Measurements from ENCODE around the gene CMBL. TPM values are rescaled to one million over a fixed set of nuclear protein-coding genes. Genes with fewer than 3 reads are reported as not detected.

The CMBL gene
- total and polyA plus RNA-seq, 2 donors (not counting 1 experiment from before 2014, with no cell fraction given), result not detected

- Mint-ChIP-seq H3K4me1 (no peaks in the 10 kb centered on the region), H3K9me3 (ENCODE audit: insufficient read depth) (no peaks in the 10 kb centered on the region), H3K4me3 (no peak overlapping the region), H3K27ac (no peak overlapping the region), H3K27me3 (peaks cover 13% of the 10 kb centered on the region)
- CTCF ChIA-PET, result no interaction called here
- intact Hi-C loops (cut with micrococcal nuclease), result no loop called here
- Histone ChIP-seq H4K20me1 (ENCODE audit: control insufficient read depth, insufficient read depth, low read length, poor library complexity, severe bottlenecking) (no peaks in the 10 kb centered on the region), H3K27ac (ENCODE audit: low read length in 2 of 2) (no peak overlapping the region), H3K9ac (ENCODE audit: low read length) (no peak overlapping the region), H3K36me3 (replicated peaks in 1 of 2; ENCODE audit: control extremely low read depth in 1 of 2, control insufficient read depth in 1 of 2, extremely low read depth in 1 of 2, insufficient read depth in 2 of 2, low read length in 1 of 2) (no peaks in the 10 kb centered on the region), H3K4me1 (ENCODE audit: control insufficient read depth in 2 of 2, insufficient read depth in 2 of 2, low read length in 2 of 2) (no peaks in the 10 kb centered on the region), H3K4me2 (replicated peaks; ENCODE audit: low read depth, low read length, poor library complexity, severe bottlenecking) (no peak overlapping the region), H3K79me2 (ENCODE audit: control insufficient read depth, insufficient read depth, low read length) (no peaks in the 10 kb centered on the region), H3K4me3 (ENCODE audit: control extremely low read depth in 1 of 5, extremely low read depth in 1 of 5, insufficient read depth in 1 of 5, low read depth in 2 of 5, low read length in 4 of 5) (no peak overlapping the region), H3K9me3 (ENCODE audit: control extremely low read depth in 1 of 3, control insufficient read depth in 2 of 3, insufficient read depth in 1 of 3, low read length in 2 of 3) (no peaks in the 10 kb centered on the region), H2AFZ (ENCODE audit: insufficient read depth, low read depth, low read length, poor library complexity, severe bottlenecking) (no peak overlapping the region), H3K27me3 (replicated peaks in 1 of 4; ENCODE audit: control extremely low read depth in 1 of 4, control insufficient read depth in 3 of 4, insufficient read depth in 4 of 4, low read length in 3 of 4) (no peaks in the 10 kb centered on the region)
- WGBS (ENCODE audit: insufficient coverage), result 84% methylated on average over 2 of the region's 5 CpGs
- DNase-seq (no peak), ATAC-seq (ENCODE audit: low read depth) (no peak)
- TF ChIP-seq EZH2 (IDR thresholded peaks at IDR 0.05; ENCODE audit: borderline replicate concordance, insufficient read depth, low read depth, low read length, poor library complexity, severe bottlenecking) (no peak), CTCF (IDR thresholded peaks at IDR 0.05) (no peak)
- POLR2A ChIA-PET, result no interaction called here
These were observed 7.5 kb upstream of the CMBL start for GRCh38 chr5:10315201-10315600.

GRCh38 chr5:10311595-10312425, 4.1 kb upstream of the CMBL start:
- no peak overlapping the region for H3K9ac ChIP-seq (ENCODE audit: low read length)

More at GRCh38 chr5:10311595-10312425, 4.1 kb upstream of the CMBL start:
- H3K4me1 Mint-ChIP-seq, result peaks cover 6% of the 10 kb centered on the region
- WGBS (ENCODE audit: insufficient coverage), result 100% methylated on average over 8 of the region's 10 CpGs
- POLR2A ChIA-PET, result no interaction called here
- H3K4me3 Mint-ChIP-seq, result no peak overlapping the region
- peaks cover 3 to 5% of the 10 kb centered on the region in 2 donors for H3K4me1 ChIP-seq (ENCODE audit: control insufficient read depth in 2 of 2, insufficient read depth in 2 of 2, low read length in 2 of 2)
- no peaks in the 10 kb centered on the region for H3K79me2 ChIP-seq (ENCODE audit: control insufficient read depth, insufficient read depth, low read length)
- H3K27me3 ChIP-seq (replicated peaks in 1 of 4; ENCODE audit: control extremely low read depth in 1 of 4, control insufficient read depth in 3 of 4, insufficient read depth in 4 of 4, low read length in 3 of 4), result peaks cover 0 to 19% (median 10%) of the 10 kb centered on the region in 4 experiments
- intact Hi-C loops (cut with micrococcal nuclease), result no loop called here
- H3K4me3 ChIP-seq (ENCODE audit: control extremely low read depth in 1 of 5, extremely low read depth in 1 of 5, insufficient read depth in 1 of 5, low read depth in 2 of 5, low read length in 4 of 5), result no peak overlapping the region
- peaks cover 24% of the 10 kb centered on the region for H3K27me3 Mint-ChIP-seq
- no peaks in the 10 kb centered on the region for H3K36me3 ChIP-seq (replicated peaks in 1 of 2; ENCODE audit: control extremely low read depth in 1 of 2, control insufficient read depth in 1 of 2, extremely low read depth in 1 of 2, insufficient read depth in 2 of 2, low read length in 1 of 2)
- H3K27ac ChIP-seq (ENCODE audit: low read length in 2 of 2), result no peak overlapping the region
- H2AFZ ChIP-seq (ENCODE audit: insufficient read depth, low read depth, low read length, poor library complexity, severe bottlenecking), result no peak overlapping the region
- H3K4me2 ChIP-seq (replicated peaks; ENCODE audit: low read depth, low read length, poor library complexity, severe bottlenecking), result no peak overlapping the region
- ATAC-seq (ENCODE audit: low read depth) (no peak), DNase-seq (no peak)
- no peak overlapping the region for H3K27ac Mint-ChIP-seq
- CTCF ChIA-PET, result no interaction called here
- no peaks in the 10 kb centered on the region for H4K20me1 ChIP-seq (ENCODE audit: control insufficient read depth, insufficient read depth, low read length, poor library complexity, severe bottlenecking)
- no peaks in the 10 kb centered on the region for H3K9me3 ChIP-seq (ENCODE audit: control extremely low read depth in 1 of 3, control insufficient read depth in 2 of 3, insufficient read depth in 1 of 3, low read length in 2 of 3)
- TF ChIP-seq EZH2 (IDR thresholded peaks at IDR 0.05; ENCODE audit: borderline replicate concordance, insufficient read depth, low read depth, low read length, poor library complexity, severe bottlenecking) (no peak), CTCF (IDR thresholded peaks at IDR 0.05) (no peak)
- no peaks in the 10 kb centered on the region for H3K9me3 Mint-ChIP-seq (ENCODE audit: insufficient read depth)

Measured in B cell (primary cell).